Measurements from ENCODE around the gene MAS1L. TPM values are rescaled to one million over a fixed set of nuclear protein-coding genes. Genes with fewer than 3 reads are reported as not detected.

The MAS1L gene
- total RNA-seq, 1 experiment from 2014 or later = not detected

GRCh38 chr6:29520232-29520631, 32.5 kb upstream of the MAS1L start:
- Histone ChIP-seq H3K36me3 (ENCODE audit: control insufficient read depth in 1 of 2, insufficient read depth in 2 of 2, low read length in 2 of 2) (no peaks in the 10 kb centered on the region), H3K4me2 (ENCODE audit: low read length) (no peak overlapping the region), H4K20me1 (ENCODE audit: insufficient read depth) (no peaks in the 10 kb centered on the region), H3K27me3 (ENCODE audit: insufficient read depth, low read length) (no peaks in the 10 kb centered on the region), H3K27ac (ENCODE audit: low read depth, low read length) (no peak overlapping the region), H3K9ac (ENCODE audit: low read length) (no peak overlapping the region), H3K79me2 (ENCODE audit: insufficient read depth, low read length) (no peaks in the 10 kb centered on the region), H3K4me1 (ENCODE audit: control insufficient read depth in 1 of 2, insufficient read depth in 2 of 2, low read length in 2 of 2) (peaks cover 5 to 8% of the 10 kb centered on the region in 2 experiments; a peak in 3 of 4 replicates), H3K9me2 (ENCODE audit: insufficient read depth) (no peaks in the 10 kb centered on the region), H2AFZ (ENCODE audit: low read depth, low read length, poor library complexity, severe bottlenecking) (no peak overlapping the region), H3K4me3 (replicated peaks in 1 of 2; ENCODE audit: low read depth in 1 of 2, low read length in 2 of 2) (no peak overlapping the region), H3K9me3 (ENCODE audit: control insufficient read depth in 1 of 2, insufficient read depth in 1 of 2, low read depth in 1 of 2, low read length in 2 of 2) (no peaks in the 10 kb centered on the region)
- ChIA-PET RAD21 (ENCODE audit: low non-redundant PET in 1 of 2, low total read pairs in 2 of 2, uncharacterized antibody in 2 of 2, unreplicated experiment in 2 of 2) (no interaction called here), CTCF (no interaction called here), POLR2A (no interaction called here)
- intact Hi-C loops (cut with micrococcal nuclease) = no loop called here
- no TSS peak for BruUV-seq (replicated peaks)
- TF ChIP-seq SP1 (IDR thresholded peaks at IDR 0.05; ENCODE audit: low read depth) (no peak), JUND (IDR thresholded peaks at IDR 0.05) (no peak), ZFX (IDR thresholded peaks at IDR 0.05) (no peak), SIN3A (IDR thresholded peaks at IDR 0.05; ENCODE audit: low read depth) (no peak), EGR1 (IDR thresholded peaks at IDR 0.05; ENCODE audit: low read depth) (no peak), EZH2phosphoT487 (IDR thresholded peaks at IDR 0.05; ENCODE audit: borderline replicate concordance) (no peak), EZH2 (IDR thresholded peaks at IDR 0.05) (no peak), RAD21 (IDR thresholded peaks at IDR 0.05; ENCODE audit: low read depth) (no peak), TCF7L2 (IDR thresholded peaks at IDR 0.05; ENCODE audit: borderline replicate concordance, extremely low read depth, insufficient read depth, insufficient read length) (no peak), ZBTB33 (IDR thresholded peaks at IDR 0.05; ENCODE audit: extremely low read depth, insufficient replicate concordance, low read length) (no peak), CBX3 (IDR thresholded peaks at IDR 0.05; ENCODE audit: low read depth) (no peak), POLR2AphosphoS5 (IDR thresholded peaks at IDR 0.05; ENCODE audit: low read depth, low read length) (no peak), YY1 (IDR thresholded peaks at IDR 0.05; ENCODE audit: extremely low read depth, insufficient replicate concordance, low read depth, low read length) (no peak)
- TF ChIP-seq, protein P1, sequence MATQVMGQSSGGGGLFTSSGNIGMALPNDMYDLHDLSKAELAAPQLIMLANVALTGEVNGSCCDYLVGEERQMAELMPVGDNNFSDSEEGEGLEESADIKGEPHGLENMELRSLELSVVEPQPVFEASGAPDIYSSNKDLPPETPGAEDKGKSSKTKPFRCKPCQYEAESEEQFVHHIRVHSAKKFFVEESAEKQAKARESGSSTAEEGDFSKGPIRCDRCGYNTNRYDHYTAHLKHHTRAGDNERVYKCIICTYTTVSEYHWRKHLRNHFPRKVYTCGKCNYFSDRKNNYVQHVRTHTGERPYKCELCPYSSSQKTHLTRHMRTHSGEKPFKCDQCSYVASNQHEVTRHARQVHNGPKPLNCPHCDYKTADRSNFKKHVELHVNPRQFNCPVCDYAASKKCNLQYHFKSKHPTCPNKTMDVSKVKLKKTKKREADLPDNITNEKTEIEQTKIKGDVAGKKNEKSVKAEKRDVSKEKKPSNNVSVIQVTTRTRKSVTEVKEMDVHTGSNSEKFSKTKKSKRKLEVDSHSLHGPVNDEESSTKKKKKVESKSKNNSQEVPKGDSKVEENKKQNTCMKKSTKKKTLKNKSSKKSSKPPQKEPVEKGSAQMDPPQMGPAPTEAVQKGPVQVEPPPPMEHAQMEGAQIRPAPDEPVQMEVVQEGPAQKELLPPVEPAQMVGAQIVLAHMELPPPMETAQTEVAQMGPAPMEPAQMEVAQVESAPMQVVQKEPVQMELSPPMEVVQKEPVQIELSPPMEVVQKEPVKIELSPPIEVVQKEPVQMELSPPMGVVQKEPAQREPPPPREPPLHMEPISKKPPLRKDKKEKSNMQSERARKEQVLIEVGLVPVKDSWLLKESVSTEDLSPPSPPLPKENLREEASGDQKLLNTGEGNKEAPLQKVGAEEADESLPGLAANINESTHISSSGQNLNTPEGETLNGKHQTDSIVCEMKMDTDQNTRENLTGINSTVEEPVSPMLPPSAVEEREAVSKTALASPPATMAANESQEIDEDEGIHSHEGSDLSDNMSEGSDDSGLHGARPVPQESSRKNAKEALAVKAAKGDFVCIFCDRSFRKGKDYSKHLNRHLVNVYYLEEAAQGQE (IDR thresholded peaks at IDR 0.05; ENCODE audit: low read depth) = no peak
- TF ChIP-seq, protein P2, sequence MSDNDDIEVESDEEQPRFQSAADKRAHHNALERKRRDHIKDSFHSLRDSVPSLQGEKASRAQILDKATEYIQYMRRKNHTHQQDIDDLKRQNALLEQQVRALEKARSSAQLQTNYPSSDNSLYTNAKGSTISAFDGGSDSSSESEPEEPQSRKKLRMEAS (IDR thresholded peaks at IDR 0.05) = no peak
- DNase-seq (ENCODE audit: low read depth, low spot score) (no peak), ATAC-seq (no peak)

Measured in HCT116 (cell line).